GM21526 (cell line): ENCODE measurements around the gene MYH9.

ENCODE experiments used
- ATAC-seq: cut with Tn5 transposase; IDR thresholded peaks from one replicate; pipeline ENCODE4 v1.9.1; 2021; ENCODE audit warnings: moderate library complexity; ENCODE audit not compliant: unreplicated experiment, low FRiP score

The MYH9 gene

DNA sequence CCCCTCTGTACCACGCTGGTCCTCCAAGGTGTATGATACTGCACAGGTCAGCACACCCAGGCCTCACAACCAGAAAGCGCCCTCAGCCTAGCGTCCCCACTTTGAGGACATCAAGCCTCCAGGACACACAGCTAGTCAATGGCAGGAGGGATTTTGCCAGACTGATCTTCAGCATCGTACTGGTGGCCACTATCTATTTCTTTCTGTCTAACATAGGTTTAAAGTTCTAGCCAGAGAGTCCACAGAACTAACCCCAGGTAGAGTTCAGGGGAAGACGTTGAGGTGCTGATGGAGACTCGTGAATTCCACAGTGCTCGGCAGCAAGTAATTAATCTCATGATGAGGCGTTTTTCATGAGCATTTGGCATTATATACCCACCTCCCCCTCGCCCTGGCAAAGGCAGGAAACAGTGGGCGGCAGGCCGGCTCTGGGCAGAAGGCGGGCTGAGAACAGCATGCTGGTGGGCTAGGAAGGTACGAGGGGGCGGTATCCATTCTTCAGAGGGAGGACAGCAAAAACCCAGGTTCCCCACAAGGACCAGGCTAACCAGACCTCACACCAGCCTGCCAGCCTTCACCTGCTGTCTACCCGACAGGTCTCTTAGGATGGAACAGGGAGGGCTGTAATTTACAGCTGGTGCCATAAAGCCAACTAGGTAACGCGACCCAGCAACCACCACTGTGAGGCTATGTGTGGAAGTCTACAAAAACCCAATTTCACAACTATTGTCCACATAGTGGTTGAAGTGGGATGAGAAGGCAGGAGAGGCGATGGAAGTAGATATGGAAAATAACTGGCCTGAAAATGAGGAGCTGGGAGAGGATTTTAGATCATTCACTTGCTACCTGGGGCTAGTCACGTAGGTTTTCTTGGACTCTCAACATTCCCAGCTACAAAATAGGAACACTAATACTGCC lies 18.5 kb downstream of the MYH9 start:
- ATAC-seq, result no peak

- ATAC-seq, result no peak
Observed at GRCh38 chr22:36368359-36368983, 19.3 kb downstream of the MYH9 start.

DNA sequence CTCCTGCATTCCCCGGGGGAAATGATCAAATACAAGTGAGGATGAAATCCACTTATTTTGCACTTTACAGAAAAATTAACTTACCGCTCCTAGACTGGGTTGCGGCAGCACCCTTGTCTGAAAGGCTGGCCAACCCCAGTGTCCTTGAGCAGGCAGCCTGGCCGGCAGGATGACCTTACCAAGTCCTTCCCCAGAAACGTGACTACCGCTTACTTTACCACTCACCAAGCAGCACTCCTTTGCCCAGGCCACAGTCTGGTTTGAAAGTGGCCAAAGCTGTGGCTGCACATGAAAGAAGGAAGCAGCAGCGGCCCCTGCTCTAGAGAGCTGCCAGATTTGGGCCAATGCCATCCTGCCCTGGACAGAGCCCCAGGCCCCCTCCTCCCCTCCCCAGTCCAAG lies 20.3 kb downstream of the MYH9 start:
- ATAC-seq, result no peak

GRCh38 chr22:36367066-36367465 lies 20.7 kb downstream of the MYH9 start:
- ATAC-seq, result no peak

DNA sequence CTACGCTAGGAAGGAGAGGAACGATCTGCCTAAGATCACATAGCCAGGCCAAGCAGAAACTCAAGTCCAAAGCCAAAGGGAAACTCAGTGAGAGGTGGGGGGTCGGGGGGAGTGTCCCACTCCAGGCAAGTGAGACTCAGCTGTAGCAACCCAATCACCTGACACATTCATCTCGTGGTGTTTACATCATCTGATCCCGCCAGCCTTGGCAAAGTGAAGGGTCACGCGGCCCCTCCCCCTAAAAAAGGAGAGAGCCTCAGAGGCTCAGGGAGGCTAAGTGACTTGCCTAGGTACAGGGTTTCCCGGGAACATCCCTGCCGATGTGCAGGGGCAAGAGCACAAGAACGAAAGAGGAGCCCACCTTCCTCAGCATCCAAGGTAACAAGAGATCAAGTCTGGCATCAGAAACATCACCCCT lies 21.5 kb downstream of the MYH9 start:
- ATAC-seq, result no peak

GRCh38 chr22:36365020-36365411 lies 22.8 kb downstream of the MYH9 start:
- no peak for ATAC-seq

GRCh38 chr22:36364255-36365019 lies 23.3 kb downstream of the MYH9 start:
- ATAC-seq, result no peak

DNA sequence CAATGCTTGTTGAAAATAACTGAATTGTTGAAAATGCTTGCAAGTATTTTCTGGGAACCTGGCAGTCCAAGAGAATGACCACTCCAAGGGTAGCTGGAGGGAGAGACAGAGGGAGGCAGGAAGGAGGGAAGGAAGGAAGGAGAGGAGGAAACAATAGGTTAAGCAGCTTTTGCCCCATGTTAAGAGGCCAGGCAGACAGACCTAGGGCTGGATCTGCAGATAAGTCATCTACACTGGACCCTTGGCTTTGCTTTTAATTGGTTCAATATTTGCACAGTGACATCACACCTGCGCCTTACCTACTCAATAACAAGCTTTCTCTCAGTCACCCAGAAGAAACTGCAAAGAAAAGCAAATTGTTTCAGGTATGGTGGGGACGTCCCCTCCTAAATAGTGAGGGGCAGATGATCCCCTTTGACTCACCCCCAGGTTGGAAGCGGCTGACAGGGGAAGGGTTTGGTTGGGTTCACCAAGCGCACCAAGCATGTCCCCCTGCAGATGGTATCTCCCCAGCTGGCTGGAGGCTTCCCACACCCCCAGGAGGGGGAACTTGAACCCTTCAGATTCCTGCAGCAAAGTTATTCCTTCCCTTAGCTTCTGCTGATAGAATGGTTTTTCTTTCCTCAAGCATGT lies 24.3 kb downstream of the MYH9 start:
- no peak for ATAC-seq

GRCh38 chr22:36362932-36363331 lies 24.8 kb downstream of the MYH9 start:
- ATAC-seq, result no peak

- ATAC-seq, result no peak
Observed at GRCh38 chr22:36362075-36362474, 25.7 kb downstream of the MYH9 start.

DNA sequence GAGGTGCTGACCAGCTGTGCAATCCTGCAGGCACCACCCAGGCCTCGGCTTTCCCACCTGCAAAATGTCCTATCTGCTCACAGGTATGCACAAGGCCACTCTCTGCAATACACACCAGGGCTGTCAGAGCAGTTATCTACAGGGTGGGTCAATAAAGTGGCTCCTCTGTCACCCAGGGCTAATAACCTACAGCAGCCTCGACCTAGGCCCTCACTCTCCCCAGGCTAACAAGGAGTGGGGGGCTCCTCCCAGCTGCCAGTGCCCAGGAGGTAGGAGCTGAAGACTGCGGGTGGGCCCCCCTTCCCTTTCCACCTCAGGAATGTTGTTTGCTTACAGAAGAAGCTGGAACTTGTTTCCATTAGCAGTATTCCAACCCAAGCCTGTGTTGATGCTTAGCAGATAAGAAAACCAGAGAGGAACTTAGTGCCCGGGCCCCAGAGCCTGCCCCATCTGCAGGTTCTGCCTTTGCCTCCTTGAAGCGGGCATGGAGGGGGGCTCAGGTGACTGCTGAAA lies 26.8 kb downstream of the MYH9 start:
- ATAC-seq, result no peak

DNA sequence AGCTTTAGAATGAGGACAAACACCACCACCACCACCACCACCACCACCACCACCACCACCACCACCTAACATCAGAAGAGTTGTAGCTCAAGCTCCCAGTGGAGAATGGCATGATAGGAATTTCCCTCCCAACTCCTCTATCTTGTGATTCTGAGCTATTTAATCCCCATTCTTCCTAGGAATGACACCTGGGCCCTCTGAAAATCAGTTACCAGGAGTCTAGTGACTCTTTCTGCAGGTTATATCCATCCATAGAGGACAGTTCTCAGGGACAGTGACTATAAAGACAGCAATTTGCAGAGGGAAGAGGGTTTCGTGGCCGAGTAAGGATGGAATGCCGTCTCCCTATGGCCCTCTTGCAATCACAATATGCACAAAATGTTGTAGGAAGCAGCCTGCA lies 27.8 kb downstream of the MYH9 start:
- no peak for ATAC-seq

DNA sequence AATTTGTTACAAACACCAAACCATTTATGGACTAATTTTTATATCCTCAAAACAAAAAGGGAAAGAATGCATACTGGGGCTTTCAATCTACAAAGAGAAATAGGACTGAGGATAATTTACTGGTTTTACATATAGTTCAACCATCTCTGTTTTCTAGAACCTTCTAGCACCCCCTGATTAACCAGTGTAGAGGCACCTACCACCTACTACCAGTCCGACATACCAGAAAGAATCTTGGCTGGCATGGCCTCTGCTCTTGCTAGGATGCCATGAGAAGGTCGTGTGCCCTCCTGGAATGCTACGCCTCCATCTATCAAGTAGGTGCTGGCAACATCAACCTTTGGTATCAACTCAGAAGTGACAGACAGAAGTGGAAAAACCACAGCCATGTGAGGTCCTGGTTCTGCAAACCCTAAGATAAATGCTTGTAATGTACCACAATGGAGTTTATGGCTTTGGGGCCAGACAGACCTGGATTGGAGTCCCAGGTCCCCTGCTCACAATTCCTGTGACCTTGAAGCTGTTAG lies 28.2 kb downstream of the MYH9 start:
- no peak for ATAC-seq

- no peak for ATAC-seq
Observed at GRCh38 chr22:36358533-36359469, 29.0 kb downstream of the MYH9 start.

- no peak for ATAC-seq
Observed at GRCh38 chr22:36356708-36357624, 30.8 kb downstream of the MYH9 start.

- no peak for ATAC-seq
Observed at GRCh38 chr22:36355894-36356293, 31.9 kb downstream of the MYH9 start.

GRCh38 chr22:36355362-36355761 lies 32.4 kb downstream of the MYH9 start:
- no peak for ATAC-seq

- no peak for ATAC-seq
Observed at GRCh38 chr22:36352803-36353507, 34.8 kb downstream of the MYH9 start.
